GM18951 (cell line): ENCODE measurements around the gene EFCC1.

Experiments
- POLR2A ChIP-seq: IDR thresholded peaks from 4 replicates; pipeline ENCODE4 v1.6.1; 2011; ENCODE audit warnings: mild to moderate bottlenecking; ENCODE audit not compliant: insufficient read length, insufficient read depth; ENCODE audit errors: extremely low read depth
- in situ Hi-C: fragments of 300-500 bp; cut with MboI; formaldehyde crosslinking; loops from one replicate; pipeline ENCODE4 v1.12.0; 2022; ENCODE audit warnings: low sequenced_read_pairs, mixed read lengths, inconsistent platforms; ENCODE audit not compliant: unreplicated experiment

EFCC1 gene

DNA sequence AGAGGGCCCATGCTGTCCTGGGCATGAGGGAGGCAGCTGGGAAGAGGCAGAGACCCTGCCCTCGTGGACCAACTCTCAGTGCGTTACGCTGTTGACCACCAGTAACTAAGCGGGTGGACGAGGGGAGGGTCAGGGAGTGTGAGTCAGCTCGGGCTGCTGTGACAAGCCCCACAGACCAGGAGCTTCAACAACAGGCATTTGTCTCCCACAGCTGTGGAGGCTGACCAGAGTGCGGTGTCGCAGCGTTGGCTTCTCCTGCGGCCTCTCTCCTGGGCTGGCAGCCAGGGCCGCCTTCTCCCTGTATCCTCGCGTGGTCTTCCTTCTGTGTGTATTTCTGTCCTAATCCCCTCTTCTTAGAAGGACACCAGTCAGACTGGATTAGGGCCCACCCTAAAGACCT, 13.0 kb downstream of the EFCC1 start:
- no peak for TF ChIP-seq POLR2A
- in situ Hi-C loops: no loop called here

GRCh38 chr3:129014793-129015345, 13.8 kb downstream of the EFCC1 start:
- TF ChIP-seq POLR2A: no peak
- in situ Hi-C loops: no loop called here

GRCh38 chr3:129015388-129016105, 14.4 kb downstream of the EFCC1 start:
- TF ChIP-seq POLR2A: no peak
- in situ Hi-C loops: no loop called here

- no peak for TF ChIP-seq POLR2A
- in situ Hi-C loops: no loop called here
Measured at GRCh38 chr3:129016356-129016719, 15.2 kb downstream of the EFCC1 start.

GRCh38 chr3:129016720-129017483, 15.8 kb downstream of the EFCC1 start:
- in situ Hi-C loops: no loop called here
- no peak for TF ChIP-seq POLR2A

- TF ChIP-seq POLR2A: no peak
- in situ Hi-C loops: no loop called here
Measured at GRCh38 chr3:129017484-129017899, 16.4 kb downstream of the EFCC1 start.

DNA sequence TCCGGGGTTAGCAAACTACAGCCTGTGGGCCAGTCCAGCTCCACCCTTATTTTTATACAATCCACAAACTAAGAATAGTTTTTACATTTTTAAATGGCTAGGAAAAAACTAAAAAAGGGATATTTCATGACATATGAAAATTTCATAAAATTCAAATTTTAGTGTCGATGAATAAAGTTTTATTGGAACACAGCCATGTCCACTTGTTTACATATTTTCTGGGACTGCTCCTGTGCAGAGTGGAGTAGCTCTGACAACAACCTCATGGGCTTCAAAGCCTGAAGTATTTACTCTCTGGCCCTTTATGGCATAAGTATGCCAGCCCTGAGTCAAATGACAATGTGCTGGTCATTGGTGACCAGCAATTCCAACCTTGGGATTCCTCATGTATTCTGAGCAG, 17.2 kb downstream of the EFCC1 start:
- in situ Hi-C loops: no loop called here
- no peak for TF ChIP-seq POLR2A

GRCh38 chr3:129018751-129019150, 17.6 kb downstream of the EFCC1 start:
- no peak for TF ChIP-seq POLR2A
- in situ Hi-C loops: no loop called here

DNA sequence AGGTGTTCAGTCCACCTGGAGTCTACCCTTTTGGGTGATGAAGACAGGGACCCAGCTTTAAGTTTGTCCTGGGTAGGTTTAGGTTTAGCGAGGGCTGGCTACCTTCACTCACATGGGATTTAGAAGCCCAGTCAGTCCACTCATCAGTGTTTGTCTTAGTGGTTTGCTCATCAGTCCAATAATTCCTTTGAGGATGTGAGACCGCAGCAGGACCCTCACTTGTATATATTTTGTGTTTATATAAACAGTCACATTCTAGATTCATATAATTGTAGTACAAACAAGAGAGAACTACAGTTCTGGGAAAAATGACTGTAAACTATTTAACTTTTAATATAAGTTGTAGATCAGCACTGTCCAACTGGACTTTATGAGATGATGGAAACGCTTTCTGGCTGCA, 18.2 kb downstream of the EFCC1 start:
- in situ Hi-C loops: no loop called here
- TF ChIP-seq POLR2A: no peak

DNA sequence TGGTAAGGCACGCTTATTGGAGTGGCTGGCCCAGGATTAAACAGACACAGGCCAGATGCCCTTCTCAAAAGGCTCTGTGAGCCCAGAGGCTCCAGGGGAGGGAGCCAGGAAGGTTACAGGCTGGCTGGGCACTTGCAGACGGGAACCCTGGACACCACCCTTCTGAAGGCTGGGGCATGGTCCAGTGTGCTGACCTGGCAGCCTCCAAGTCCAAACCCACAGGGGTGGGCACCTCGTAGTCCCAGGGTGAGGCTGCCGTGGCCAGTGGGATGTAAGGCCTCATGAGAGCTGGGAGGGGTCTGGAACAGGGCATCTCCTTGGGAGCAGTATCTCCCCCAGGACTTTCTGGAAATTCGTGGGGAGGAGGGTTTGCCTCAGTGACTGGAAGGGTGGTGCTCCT, 19.6 kb downstream of the EFCC1 start:
- no peak for TF ChIP-seq POLR2A
- in situ Hi-C loops: no loop called here

DNA sequence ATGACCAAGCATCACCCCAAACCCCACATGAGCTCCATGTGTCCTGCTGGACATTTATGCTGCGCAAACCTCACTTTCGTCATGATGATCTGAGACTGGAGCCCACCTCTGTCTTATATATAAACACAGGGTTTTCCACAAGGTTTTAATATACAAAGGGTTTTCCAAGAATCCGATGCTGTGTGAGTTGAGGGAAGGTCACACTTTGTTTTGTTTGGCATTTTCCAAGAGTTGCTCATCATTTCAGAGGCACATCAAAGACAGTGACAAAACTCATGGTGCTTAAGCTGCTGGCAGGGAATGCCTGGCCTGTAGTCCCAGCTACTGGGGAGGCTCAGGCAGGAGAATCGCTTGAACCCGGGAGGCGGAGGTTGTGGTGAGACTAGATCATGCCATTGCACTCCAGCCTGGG, 20.0 kb downstream of the EFCC1 start:
- no peak for TF ChIP-seq POLR2A
- in situ Hi-C loops: no loop called here

- in situ Hi-C loops: no loop called here
- TF ChIP-seq POLR2A: no peak
Measured at GRCh38 chr3:129022114-129023007, 21.3 kb downstream of the EFCC1 start.

GRCh38 chr3:129023008-129023358, 21.9 kb downstream of the EFCC1 start:
- in situ Hi-C loops: no loop called here
- TF ChIP-seq POLR2A: no peak
